ENCODE measurements around the gene CHD9NB.
"Not testable (repeated sequence)": the region's sequence is repeated elsewhere in the genome, so short reads cannot be mapped to it uniquely, and the experiment has no call there.

CHD9NB gene

DNA sequence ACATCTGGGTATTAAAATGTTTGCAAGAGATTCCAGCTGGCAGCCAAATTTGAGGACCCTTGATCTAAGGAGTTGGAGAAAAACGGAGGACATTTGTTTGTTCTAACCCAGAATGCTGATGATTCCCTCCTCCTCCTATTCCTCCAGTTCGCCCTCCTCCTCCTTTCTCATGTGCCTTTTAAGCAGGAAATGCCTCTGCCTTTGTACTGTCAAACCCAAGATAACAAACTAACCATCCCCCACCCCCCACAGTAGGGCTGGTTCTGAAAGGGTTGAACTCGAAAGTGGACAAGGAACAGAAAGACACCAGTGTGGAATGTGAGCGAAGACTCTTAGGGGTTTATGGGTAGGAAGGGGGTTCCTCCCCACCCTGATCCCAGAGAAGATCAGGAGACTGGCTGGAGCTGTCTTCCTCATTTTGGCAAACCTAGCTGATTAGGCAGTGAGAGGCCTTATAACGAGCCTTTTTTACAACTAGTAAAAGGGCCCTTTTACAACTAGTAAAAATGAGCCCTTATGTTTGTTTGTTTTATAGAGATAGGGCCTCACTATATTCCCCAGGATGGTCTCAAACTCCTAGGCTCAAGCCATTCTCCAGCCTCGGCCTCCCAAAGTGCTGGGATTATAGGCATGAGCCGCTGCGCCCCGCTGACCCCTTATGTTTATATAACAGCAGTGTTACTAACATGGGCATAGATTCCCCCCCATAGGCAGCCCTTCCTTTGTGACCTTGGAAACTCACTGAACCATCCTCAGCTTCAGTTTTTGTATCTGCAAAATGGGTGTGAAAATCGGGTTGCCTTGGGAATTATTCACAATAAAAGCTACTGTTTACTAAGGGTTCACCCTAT is 3.1 kb upstream of the CHD9NB start:
- no peak for DNase-seq

DNA sequence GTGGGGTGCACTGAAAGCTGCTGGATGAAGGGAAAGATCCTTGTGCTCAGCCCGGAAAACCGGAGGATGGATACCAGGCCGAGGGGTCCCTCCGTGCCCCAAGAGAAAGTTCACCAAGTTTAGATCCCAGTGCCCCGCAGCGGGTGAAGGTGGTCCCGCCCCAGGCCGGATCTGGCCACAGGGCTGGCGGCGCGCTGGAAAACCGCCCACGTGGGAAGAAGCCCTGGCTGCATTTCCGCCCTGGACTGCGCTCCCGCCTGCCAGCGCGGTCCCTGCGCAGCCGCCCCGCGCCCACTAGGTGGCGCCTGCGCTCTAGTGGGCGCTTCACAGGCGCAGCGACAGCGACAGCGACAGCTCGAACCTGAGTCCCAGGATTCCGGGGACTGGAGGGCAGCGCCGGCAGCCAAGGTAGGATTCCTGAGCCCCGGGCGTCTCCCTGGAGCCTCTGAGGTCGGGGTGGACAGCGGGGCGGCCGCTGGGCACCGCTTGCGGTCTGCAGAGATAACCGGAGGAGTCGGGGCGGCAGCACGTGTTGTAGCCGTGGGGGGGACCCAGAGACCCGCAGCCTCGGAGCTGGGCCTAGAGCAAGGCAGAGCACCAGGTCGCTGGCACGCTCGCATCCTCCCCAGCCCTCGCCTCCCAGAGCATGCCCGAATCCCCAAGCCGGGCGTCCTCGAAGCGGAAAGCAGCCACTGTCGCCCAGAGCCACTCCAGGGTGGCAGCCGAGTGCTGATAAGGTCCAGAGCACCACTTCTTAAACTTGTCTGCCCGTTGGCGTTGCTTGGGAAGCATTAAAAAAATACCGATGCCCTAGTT is 2.2 kb upstream of the CHD9NB start, which contains the start of gene CHD9:
TSS of gene CHD9 (plus strand) at position 322 of the 816 bp plus-strand sequence. CDS start 101,099 bp downstream, outside the sequence.
- peak; percentile 47 to 82 (median 66) for DNase-seq

DNA sequence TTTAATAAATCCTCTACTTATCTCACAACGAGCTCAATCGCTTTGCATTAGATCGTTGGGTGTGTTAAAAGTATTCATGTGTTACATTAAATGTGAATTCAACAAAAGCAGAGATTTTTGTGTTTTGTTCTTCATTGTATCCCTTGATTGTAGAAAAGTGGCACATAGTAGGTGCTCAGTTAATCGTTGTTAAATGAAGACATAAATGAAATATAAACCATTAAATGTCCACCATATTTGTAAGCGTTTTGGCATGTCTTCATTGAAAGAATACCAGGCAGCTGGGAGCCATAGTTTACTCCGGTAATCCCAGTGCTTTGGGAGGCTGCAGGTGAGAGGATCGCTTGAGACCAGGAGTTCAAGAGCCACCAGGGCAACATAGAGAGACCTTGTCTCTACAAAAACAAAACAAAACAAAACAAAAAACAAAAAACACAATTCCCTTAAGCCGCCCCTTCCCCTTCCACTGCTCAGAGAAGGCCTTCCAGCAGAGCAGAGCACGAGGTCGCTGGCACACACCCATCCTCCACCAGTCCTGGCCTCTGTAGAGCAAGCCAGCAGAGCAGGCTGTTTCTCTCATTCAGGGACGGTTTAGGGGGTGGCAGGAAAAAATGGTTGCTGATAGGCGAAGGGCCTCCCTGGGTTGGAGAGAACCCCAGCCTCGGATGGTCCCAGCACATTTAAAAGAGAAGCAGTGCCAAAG is 1.4 kb upstream of the CHD9NB start:
- DNase-seq, result peak in 1 of 6 experiments; percentile 19

DNA sequence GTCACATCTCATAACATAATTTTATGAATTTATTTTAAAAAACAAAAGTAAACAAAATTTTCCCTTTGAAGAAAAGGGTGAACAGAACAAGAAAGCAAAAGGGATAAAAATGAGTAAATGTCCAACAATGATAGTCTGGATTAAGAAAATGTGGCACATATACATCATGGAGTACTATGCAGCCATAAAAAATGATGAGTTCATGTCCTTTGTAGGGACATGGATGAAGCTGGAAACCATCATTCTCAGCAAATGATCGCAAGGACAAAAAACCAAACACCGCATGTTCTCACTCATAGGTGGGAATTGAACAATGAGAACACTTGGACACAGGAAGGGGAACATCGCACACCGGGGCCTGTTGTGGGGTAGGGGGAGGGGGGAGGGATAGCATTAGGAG is 1.4 kb downstream of the CHD9NB start:
- DNase-seq, result not testable (repeated sequence)

DNA sequence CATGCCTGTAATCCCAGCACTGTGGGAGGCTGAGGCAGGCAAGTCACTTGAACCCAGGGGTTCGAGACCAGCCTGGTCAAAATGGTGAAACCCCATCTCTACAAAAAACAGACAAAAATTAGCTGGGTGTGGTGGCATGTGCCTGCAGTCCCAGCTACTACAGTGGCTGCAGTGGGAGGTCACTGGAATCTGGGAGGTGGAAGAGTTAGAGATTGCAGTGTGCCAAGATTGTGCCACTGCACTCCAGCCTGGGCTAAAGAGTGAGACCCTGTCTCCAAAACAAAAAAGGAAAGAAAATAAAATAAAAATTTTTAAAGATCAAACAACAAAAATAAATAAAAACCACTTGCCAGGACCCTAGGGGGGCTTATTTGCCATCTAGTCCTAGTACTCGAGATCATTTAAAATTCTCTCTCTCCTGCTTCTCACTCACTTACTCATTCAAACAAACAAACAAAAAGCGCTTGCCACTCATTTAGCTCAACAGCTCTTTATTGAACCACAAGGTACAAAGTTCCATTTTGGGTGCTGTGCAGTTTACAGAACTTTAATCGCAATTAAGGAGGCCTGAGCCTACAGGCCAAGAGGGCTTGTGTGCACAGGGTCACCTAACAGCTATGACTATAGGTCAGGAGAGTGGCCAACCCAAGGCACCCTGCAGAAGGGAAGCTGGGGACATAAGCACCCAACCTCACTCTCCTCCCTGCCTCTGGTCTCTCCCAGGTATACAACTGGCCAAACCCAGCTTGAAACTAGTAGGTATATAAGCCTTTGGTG is 4.4 kb downstream of the CHD9NB start:
- no peak for DNase-seq

DNA sequence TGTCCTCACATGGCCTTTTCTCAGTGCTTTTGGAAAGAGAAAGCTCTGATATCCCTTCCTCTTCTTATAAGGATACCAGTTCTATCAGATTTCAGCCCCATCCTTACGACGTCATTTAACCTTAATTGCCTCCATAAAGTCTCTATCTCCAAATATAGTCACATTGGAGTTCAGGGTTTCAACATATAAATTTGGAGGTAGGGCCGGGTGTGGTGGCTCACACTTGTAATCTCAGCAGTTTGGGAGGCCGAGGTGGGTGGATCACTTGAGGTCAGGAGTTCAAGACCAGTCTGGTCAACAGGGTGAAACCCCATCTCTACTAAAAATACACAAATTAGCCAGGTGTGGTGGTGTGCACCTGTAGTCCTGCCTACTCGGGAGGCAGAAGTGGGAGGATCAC is 5.2 kb downstream of the CHD9NB start:
- DNase-seq, result not testable (repeated sequence)

DNA sequence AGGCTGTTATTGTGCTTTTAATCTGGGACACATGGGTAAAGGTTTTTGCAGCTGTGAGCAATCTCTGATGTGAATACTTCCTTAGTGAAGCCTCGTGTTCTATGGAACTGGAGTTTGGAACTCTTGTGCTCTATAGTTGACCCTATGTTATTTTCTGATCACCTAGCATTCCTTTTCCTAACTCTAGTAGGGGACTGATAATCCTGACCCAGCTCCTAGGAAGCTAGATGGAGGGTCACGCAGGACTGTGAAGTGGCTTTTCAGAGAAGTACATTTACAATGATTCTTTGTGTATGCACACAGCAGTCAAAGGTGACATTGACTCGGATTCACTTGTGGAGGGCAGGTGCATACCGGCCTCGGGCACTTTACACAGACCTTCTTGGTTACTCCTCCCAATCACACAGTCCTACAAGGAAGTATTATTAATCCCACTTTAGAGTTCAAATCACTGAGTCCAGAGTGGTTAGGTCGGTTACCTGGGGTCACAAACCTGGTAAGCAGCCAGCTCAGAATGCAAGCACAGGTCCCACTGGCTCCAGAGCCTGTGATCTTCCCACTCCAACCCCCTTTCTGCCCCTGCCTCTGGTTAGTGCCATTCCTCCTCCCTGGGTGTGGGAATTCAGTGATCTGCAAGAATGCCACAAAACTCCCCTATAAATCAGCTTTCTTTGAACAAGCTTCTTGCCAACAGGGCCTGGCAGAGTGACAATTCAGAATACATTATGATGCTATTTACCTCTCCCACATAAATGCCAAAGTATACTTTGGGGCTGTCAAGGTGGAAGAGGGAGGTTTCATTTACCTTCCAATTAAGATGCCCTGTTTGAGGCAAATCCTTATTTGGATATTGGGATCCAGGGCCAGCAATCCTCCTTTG is 7.1 kb downstream of the CHD9NB start:
- no peak for DNase-seq

DNA sequence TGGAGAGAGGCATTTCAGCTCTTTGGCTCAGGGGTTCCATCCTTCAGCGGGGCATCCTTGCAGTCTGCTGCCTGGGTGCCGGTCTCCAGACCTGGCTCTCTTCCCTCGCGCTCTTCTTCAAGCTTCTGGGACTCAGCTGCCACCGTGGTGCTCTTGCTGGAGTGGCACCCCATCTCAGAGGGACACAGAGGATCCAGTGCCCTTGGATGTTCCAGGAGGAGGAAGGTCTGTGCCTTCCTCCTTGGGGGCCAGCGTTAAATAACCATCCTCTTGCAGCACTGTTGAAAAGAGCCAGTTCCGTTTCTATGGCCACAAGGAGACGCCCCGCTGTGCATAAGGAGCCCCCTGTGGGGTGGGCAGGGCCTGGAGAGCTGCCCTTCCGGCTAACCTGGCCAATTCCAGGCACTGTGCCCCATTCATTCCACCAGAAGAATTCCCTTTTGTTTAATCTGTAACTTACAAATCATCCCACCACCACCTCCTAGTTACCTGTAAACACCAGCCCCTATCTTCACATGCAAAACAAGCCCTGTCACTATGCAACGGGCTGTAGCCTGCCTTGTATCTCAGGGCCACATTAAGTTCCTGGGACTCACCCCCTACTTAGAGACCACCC is 8.6 kb downstream of the CHD9NB start:
- DNase-seq, result no peak

DNA sequence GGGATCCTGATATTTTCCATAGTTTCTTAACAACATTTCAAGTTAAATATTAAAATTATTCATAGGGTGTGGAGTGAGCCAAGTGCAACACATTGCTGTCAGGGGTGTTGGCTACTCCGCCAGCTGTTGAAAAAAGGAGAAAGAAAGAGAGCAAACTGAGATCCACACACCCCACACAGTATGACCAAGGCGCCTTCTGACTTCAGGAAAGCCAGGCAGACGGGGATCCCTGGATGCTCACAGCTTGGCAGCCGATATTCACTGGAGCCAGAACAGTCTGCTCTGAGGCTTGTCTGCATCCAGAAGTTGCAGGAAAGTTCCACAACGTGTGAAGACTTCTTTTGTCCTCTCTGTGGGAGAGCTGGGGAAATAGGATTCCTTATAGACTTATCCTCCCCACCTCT is 9.3 kb downstream of the CHD9NB start:
- no peak for DNase-seq

DNA sequence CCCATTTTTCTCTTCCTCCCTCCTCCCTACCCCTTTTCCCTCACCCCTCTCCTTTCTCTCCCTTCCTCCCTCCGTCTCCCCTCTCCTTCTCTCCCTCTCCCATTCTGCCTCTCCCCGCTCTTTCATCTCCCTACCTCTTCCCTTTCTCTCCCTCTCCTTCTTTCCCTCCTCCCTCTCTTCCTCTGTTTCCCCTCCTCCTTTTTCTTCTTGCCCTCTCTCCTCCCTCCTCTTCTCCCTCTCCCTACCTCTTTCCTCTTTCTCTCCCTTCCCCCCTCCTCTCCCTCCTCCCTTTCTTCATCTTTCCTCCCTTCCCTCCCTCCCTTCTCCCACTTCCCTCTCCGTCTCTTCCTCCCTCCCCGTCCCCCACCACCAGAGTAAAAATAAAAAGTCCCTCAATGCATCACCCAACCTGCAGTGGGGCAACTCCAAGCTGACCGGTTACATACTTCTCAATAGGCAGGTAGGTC is 10.4 kb downstream of the CHD9NB start:
- no peak for DNase-seq

DNA sequence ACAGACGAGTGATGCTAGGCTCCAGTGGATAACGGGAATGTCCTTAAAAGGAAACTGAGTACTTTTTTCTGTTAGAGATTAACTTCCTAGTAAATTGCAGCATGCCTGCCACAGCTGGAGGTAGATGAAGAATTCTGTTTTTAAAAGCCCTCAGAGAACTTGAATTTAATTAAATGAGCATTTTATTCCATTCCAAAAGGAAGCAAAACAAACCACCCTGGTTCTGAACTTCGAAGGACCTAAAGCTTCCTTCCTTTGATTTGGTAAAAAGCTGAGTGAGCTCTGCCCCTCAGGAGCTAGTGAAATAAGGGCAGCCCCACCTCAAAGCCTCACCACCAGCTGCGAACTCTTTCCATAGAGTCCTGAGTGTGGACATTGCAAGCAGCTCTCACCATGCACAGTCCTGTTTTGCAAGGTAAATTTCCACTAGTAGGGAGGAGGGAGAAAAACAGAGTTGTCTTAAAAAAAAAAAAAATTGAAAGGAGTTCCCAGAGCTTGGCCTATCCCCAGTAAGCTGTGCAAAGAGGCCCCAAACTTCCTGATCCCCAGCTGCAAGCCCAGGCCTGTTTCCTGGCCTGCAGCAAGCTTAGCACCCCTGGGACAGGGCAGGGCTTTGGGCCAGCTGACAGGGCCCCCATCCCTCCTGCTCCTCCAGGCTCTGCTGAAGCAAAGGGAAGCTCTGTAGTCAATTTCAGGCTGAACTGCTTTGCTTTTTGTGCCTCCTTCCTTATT is 11.2 kb downstream of the CHD9NB start:
- no peak for DNase-seq

DNA sequence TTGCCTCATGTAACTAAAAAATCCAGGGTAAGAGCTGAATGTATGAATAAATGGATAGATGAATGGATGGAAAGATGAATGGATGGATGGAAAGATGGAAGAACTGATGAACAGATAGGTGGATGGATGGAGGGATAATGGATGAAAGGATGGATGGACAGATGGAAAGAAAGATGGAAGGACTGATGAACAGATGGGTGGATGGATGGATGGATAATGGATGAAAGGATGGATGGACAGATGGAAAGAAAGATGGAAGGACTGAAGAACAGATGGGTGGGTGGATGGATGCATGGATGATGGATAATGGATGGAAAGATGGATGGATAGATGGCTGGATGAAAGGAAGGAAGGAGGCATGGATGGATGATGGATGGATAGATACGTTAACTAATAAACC is 11.9 kb downstream of the CHD9NB start:
- DNase-seq, result no peak

DNA sequence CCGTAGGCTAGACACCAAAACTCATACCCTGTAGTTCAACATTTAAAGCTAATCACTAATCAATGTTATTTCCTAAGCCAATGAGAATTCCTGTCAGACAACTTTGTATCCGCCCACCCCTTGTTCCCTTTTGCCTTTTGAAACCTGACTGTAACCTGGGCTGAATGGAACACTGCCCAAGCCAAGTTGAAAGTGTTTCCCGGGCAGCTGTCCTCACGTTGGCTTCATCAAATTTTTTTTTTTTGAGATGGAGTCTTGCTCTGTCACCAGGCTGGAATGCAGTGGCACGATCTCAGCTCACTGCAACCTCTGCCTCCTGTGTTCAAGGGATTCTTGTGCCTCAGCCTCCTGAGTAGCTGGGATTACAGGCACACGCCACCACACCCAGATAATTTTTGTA is 16.0 kb downstream of the CHD9NB start:
- DNase-seq, result not testable (repeated sequence)

DNA sequence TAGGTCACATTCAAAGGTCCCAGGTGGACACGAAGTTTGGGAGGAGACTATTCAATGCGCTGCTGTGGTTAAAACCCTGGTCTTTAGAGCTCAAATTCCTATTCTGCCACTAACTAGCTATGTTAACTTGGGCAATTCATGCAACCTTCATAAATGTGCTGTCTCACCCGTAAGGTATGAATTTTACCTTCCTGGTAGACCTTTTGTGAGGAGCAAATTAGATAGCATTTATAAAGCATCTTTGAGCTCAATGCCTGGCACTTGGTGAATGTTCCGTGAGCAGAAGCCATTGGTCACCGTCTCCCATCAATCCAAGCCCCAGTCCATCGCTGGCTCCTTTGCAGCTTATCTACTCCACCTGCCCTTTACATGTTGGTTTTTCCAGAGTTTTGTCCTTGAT is 16.6 kb downstream of the CHD9NB start:
- no peak for DNase-seq

DNA sequence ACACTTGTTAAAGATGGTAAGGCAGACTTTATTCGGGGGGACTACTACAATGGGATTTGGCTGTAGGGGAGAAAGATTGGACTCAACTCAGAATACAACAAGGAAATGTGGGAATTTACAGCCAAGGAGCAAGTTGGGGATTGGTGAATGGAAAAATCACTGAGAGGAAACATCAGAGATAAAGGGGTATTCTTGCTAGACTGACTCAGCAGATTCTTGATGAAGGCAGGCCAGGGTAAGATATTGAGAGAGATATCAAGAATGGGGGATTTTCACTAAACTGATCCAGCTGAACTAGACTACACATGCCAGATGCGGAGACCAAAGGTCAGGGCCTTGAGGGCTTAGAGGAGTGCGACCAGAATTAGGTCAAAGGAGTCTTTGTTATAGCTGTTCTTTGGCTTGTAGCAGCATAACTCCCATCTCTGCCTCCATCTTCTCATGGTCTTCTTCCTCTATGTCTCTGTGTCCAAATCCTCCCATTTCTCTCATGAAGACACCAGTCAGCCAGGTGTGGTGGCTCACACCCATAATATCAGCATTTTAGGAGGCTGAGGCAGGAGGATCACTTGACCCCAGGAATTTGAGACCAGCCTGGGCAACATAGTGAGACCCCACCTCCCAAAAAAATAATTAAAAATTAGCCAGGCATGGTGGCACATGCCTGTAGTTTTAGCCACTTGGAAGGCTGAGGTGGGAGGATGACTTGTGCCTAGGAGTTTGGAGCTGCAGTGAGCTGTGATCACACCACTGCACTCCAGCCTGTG is 17.3 kb downstream of the CHD9NB start:
- DNase-seq, result no peak

DNA sequence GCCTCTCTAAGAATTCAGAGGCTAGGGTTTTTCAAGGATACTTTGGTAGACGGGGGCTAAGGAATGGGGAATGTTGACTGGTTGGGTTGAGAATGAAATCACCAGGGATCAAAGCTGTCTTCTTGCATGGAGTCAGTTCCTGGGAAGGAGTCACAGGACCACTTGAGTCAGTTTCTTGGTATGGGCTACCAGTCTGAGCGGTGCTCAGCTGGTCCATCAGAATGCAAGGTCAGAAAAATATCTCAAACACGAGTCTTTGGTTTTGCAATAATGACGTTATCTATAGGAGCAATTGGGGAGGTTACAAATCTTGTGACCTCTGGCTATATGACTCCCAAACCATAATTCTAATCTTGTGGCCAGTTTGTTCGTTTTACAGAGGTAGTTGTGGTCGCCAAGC is 18.4 kb downstream of the CHD9NB start:
- DNase-seq, result no peak

DNA sequence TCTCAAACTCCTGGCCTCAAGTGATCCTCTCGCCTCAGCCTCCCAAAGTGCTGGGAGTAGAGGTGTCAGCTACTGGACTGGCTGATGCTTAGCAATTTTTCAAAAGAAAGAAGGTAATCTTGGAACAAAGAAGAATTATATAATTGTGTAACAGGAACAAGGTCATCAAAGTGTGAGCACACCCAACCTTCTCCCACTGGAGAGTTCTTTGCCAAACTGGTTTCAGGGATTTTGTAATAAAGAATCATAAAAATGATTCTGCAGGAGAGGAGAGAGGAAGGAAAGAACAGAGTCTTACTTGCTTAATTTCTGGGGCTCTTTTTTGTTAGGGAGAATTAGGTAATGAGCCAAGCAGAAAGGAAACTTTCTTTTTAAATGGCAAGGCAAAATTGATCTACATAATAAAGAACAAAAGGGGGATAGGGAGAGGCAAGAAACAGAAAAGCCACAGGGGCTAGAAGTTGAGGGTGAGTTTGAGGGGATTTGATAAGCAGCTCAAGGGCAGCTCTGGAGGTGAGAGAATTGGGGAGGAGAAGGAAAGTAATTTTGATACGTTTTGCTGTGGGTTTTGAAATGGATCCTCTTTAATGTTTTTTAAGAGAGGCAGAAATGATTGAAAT is 21.3 kb downstream of the CHD9NB start:
- no peak for DNase-seq

DNA sequence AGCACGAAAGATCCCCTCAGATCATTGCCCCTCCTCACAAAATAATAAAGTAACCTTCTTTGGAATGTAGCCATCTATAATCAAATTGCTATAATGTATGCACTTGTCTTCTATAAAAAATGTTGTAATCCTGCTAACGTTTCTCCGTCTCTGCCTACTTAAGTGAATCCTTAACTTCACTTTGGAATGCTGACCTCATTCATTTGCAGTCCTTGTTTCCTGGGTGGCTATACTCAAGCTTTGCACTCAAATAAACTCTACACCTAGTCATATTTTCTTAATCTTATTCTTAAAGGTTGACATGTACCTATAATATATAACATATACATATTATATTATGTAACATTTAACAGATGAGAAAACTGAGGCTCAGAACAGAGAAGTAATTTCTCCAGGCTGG is 22.7 kb downstream of the CHD9NB start:
- no peak for DNase-seq

DNA sequence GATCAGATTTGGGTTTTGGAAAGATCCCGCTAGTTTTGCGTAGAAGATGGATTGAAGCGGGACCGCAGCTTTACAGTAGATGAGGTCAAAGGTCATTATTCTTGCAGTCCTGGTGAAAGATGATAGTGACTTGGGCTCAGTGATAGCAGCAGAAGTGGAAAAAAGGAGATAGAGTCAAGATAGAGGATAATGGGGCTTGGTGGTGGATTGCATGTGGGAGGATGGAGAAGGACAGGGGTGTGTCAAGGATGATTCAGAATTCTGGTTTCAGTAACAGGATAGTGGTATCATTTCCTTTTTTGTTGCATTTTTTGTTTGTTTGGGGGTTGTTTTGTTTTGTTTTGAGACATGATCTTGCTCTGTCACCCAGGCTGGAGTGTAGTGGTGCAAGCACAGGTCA is 28.7 kb downstream of the CHD9NB start:
- DNase-seq, result no peak

Measured in stimulated activated naive CD4-positive, alpha-beta T cell (primary cell).